GM10266 (cell line): ENCODE measurements around the gene PPM1E.

Experiments used
- DNase-seq: peaks from one replicate; pipeline ENCODE4 v3.0.0; 2012; ENCODE audit errors: extremely low spot score
- CTCF ChIP-seq: IDR thresholded peaks from 2 replicates; pipeline ENCODE4 v1.5.1; 2012; ENCODE audit warnings: mild to moderate bottlenecking, low read depth; ENCODE audit not compliant: control insufficient read depth, insufficient read depth; ENCODE audit errors: missing control alignments

The PPM1E gene

GRCh38 chr17:58995247-58995940 lies 239.7 kb downstream of the PPM1E start:
- no peak for TF ChIP-seq CTCF
- no peak for DNase-seq

GRCh38 chr17:58996968-58997367 lies 241.3 kb downstream of the PPM1E start:
- no peak for TF ChIP-seq CTCF
- DNase-seq = no peak

- TF ChIP-seq CTCF = no peak
- DNase-seq = no peak
Observed at GRCh38 chr17:58997756-58998553, 242.3 kb downstream of the PPM1E start.

GRCh38 chr17:58998871-58999270 lies 243.2 kb downstream of the PPM1E start:
- no peak for TF ChIP-seq CTCF
- no peak for DNase-seq

GRCh38 chr17:58999500-58999899 lies 243.8 kb downstream of the PPM1E start:
- no peak for TF ChIP-seq CTCF
- no peak for DNase-seq

GRCh38 chr17:59000022-59000421 lies 244.4 kb downstream of the PPM1E start:
- no peak for TF ChIP-seq CTCF
- no peak for DNase-seq

GRCh38 chr17:59001158-59001814 lies 245.6 kb downstream of the PPM1E start:
- TF ChIP-seq CTCF = no peak
- DNase-seq = peak; percentile 78
